Ovary (tissue), 9 donors: ENCODE results near the gene ERAS. TPM values are rescaled to one million over a fixed set of nuclear protein-coding genes. Genes with fewer than 3 reads are reported as not detected.

Experiments
- DNase-seq, 5 donors: peaks; one replicate each; pipeline ENCODE4 v3.0.0-alpha.2; 2019 to 2020
- H3K27ac ChIP-seq, 2 donors: fragments of 200-600 bp; one replicate each; pipeline versions ENCODE4 v1.5.1 to v1.8.0; 2019 to 2022
- H3K27me3 ChIP-seq: fragments of 200-600 bp; one replicate; pipeline ENCODE4 v1.8.0; 2022
- H3K36me3 ChIP-seq: fragments of 200-600 bp; sonication (generic); one replicate; pipeline ENCODE4 v1.5.1; 2019
- H3K4me1 ChIP-seq: one replicate; pipeline ENCODE4 v1.8.1; 2013; ENCODE audit warnings: mild to moderate bottlenecking, moderate library complexity; ENCODE audit not compliant: insufficient read depth
- H3K4me3 ChIP-seq: fragments of 200-600 bp; sonication (generic); one replicate; pipeline ENCODE4 v1.5.1; 2017
- H3K9me3 ChIP-seq, 2 donors: fragments of 200-600 bp in 1 of 2; sonication (generic) in 1 of 2; one replicate each; pipeline versions ENCODE4 v1.5.1 to v1.8.1; 2013 to 2019; ENCODE audit warnings: mild to moderate bottlenecking in 1 of 2, moderate library complexity in 1 of 2
- EP300 ChIP-seq: sonication (generic); formaldehyde crosslinking; IDR thresholded peaks from one replicate; pipeline ENCODE4 v1.6.1; 2017; ENCODE audit warnings: antibody characterized with exemption
- POLR2A ChIP-seq: fragments of 450-650 bp; IDR thresholded peaks from one replicate; pipeline ENCODE4 v1.6.1; 2017; ENCODE audit warnings: antibody characterized with exemption, mild to moderate bottlenecking, moderate library complexity
- WGBS, 3 donors: extraction: QIAGEN DNeasy Blood & Tissue Kit in 1 of 3; methylation state at CpG; one replicate each; pipeline versions ENCODE4 v1.1.5 to v1.1.7; 2013 to 2017; 5-methylcytosine and 5-hydroxymethylcytosine counted together
- intact Hi-C, 4 donors: fragments of 100-400 bp; cut with DNase I; formaldehyde crosslinking; loops; one replicate each; pipeline versions ENCODE4 v1.11.0 to v1.15.1; 2022 to 2023
- polyA plus RNA-seq, 2 donors: library from polyadenylated mRNA; stranded (reverse); fragments of 200-250 nt in 1 of 2; fragments of 350-450 nt in 1 of 2; fragmentation: Illumina TruSeq in 1 of 2; extraction: RNeasy Lipid Tissue Mini Kit (QIAGEN cat#74804) in 1 of 2; gene quantifications; one replicate each; pipeline ENCODE4 v1.2.3, GENCODE V29; 2013 to 2014
- total RNA-seq, 7 donors: library from RNA; depleted of rRNA in 2 of 7; stranded (reverse); fragments of >200 nt in 2 of 7; fragmentation: NEBNext Ultra II Directional in 3 of 7; extraction: Animal tissue kit (Norgen Biotek cat#: 25700) in 3 of 7; gene quantifications; one replicate each; pipeline versions ENCODE4 v1.1.0 to v1.2.4, GENCODE V29; 2016 to 2023
- TF ChIP-seq, protein P1 (sequence below), 3 donors: fragments of 450-650 bp in 2 of 3; fragments of 200-600 bp in 1 of 3; IDR thresholded peaks; one replicate each; pipeline versions ENCODE4 v1.5.1 to v1.8.0; 2016 to 2022; ENCODE audit warnings: antibody characterized with exemption in 3 of 3, mild to moderate bottlenecking in 1 of 3
- donor health status: DM: no; HTN: no; CAD: no; lungs with moderate emphysema.
- donor health status: DM: no; HTN: no; CAD: no.
- donor health status: Bipolar disorder and iron deficiency.
- donor health status: DM: yes; HTN: yes; CAD: no.
- donor health status: DM: no; HTN: no; CAD: no.
- donor health status: DM: yes; HTN: yes; CAD: no.

ERAS gene
- total and polyA plus RNA-seq, 9 donors: not detected

DNA sequence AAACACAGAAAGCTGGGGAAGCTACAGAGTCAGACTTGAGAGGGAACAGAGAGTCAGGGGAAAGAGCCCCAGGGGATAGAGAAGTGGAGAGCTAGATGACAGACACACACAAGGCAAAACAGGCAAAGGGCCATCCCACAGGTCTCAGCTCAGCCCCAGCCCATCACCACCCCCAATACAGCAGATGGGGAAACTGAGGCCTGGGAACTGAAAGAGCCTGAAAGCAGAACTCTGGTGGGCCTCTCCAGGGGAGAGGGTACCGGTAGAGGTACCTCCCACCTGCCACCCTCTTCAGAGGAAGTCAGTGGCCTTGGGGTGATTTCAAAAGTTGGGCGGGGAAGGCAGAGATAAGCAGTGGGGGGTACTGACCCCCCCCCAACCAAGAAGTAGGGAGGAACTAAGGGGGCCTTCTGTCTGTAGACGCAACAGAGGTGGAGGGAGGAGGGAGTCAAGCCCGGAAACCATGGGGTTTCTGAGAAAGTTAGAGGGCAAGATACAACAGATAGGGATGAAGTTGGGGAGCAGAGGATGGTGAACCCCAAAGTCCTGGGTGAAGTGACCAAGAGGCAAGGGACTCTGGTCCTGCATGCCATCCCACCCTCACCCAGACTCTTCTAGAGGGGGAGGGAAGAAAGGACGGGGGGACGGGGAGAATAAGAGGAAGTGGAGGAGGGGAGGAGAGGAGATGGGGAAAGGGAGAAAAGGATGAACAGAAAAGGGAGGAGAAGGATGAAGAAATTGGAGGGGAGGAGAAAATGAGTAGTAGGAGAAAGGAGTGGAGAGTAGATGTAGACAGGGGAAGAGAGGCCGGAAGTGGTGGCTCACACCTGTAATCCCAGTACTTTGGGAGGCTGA is 36.7 kb upstream of the ERAS start:
- intact Hi-C loops: no loop called here
- Histone ChIP-seq H3K36me3 (no peaks in the 10 kb centered on the region), H3K27me3 (no peaks in the 10 kb centered on the region), H3K27ac (no peak overlapping the region), H3K4me1 (no peaks in the 10 kb centered on the region), H3K4me3 (no peak overlapping the region), H3K9me3 (no peaks in the 10 kb centered on the region)
- TF ChIP-seq POLR2A (no peak), EP300 (no peak)
- TF ChIP-seq, protein P1, sequence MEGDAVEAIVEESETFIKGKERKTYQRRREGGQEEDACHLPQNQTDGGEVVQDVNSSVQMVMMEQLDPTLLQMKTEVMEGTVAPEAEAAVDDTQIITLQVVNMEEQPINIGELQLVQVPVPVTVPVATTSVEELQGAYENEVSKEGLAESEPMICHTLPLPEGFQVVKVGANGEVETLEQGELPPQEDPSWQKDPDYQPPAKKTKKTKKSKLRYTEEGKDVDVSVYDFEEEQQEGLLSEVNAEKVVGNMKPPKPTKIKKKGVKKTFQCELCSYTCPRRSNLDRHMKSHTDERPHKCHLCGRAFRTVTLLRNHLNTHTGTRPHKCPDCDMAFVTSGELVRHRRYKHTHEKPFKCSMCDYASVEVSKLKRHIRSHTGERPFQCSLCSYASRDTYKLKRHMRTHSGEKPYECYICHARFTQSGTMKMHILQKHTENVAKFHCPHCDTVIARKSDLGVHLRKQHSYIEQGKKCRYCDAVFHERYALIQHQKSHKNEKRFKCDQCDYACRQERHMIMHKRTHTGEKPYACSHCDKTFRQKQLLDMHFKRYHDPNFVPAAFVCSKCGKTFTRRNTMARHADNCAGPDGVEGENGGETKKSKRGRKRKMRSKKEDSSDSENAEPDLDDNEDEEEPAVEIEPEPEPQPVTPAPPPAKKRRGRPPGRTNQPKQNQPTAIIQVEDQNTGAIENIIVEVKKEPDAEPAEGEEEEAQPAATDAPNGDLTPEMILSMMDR (IDR thresholded peaks at IDR 0.05): no peak
- 64 to 73% (median 64%) methylated on average over 7 of the region's 7 CpGs for WGBS, 3 donors
- no peak for DNase-seq

- Histone ChIP-seq H3K4me3 (no peak overlapping the region), H3K9me3 (no peaks in the 10 kb centered on the region), H3K27me3 (no peaks in the 10 kb centered on the region), H3K4me1 (no peaks in the 10 kb centered on the region), H3K27ac (no peak overlapping the region), H3K36me3 (no peaks in the 10 kb centered on the region)
- WGBS, 3 donors: 51 to 57% (median 53%) methylated on average over 5 of the region's 5 CpGs
- no peak for TF ChIP-seq POLR2A
- TF ChIP-seq, protein P1 (IDR thresholded peaks at IDR 0.05): no peak
- no peak for TF ChIP-seq EP300
- intact Hi-C loops: no loop called here
- DNase-seq: no peak
These were observed 35.8 kb upstream of the ERAS start for GRCh38 chrX:48790477-48790876.

DNA sequence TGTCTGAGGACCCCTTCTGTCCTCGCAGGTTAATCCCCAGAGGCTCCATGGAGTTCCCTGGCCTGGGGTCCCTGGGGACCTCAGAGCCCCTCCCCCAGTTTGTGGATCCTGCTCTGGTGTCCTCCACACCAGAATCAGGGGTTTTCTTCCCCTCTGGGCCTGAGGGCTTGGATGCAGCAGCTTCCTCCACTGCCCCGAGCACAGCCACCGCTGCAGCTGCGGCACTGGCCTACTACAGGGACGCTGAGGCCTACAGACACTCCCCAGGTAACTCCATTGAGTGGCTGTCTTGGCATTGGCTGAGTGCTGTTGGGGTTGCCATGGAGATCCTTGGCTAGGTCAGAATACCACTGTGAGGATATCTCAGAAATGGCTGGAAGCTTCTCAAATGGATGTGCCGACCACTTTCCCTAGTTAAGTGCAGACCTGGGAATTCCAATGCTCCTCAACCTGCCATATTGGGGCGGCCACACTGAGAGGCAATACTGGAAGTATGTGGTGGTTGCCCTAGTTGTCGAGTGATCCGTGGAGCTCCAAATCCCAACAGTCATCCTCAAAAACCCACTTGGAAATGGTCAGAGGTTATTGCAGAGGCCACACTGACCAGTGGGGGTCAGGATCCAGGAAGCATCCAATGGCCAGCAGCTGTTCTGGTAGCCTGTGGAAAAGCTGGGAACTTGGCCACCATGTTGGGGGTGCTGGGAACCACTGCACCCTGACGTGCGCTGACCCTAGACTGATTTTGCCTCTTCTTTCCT is 35.1 kb upstream of the ERAS start:
- WGBS, 3 donors: 74 to 80% (median 79%) methylated on average over 11 of the region's 11 CpGs
- H3K27ac ChIP-seq: no peak overlapping the region
- no peak for TF ChIP-seq POLR2A
- TF ChIP-seq, protein P1 (IDR thresholded peaks at IDR 0.05): no peak
- TF ChIP-seq EP300: no peak
- H3K9me3 ChIP-seq: no peaks in the 10 kb centered on the region
- H3K27me3 ChIP-seq: no peaks in the 10 kb centered on the region
- intact Hi-C loops: no loop called here
- no peaks in the 10 kb centered on the region for H3K36me3 ChIP-seq
- DNase-seq: no peak
- no peaks in the 10 kb centered on the region for H3K4me1 ChIP-seq
- H3K4me3 ChIP-seq: no peak overlapping the region

- H3K27me3 ChIP-seq: no peaks in the 10 kb centered on the region
- intact Hi-C loops: no loop called here
These were observed 34.1 kb upstream of the ERAS start for GRCh38 chrX:48792219-48792618.

More at GRCh38 chrX:48792219-48792618, 34.1 kb upstream of the ERAS start:
- no peaks in the 10 kb centered on the region for H3K36me3 ChIP-seq
- H3K27ac ChIP-seq: no peak overlapping the region
- DNase-seq: no peak
- no peak overlapping the region for H3K4me3 ChIP-seq
- TF ChIP-seq, protein P1 (IDR thresholded peaks at IDR 0.05): no peak
- no peak for TF ChIP-seq POLR2A
- no peak for TF ChIP-seq EP300
- 74 to 89% (median 85%) methylated on average over 7 of the region's 7 CpGs for WGBS, 3 donors
- H3K4me1 ChIP-seq: no peaks in the 10 kb centered on the region
- H3K9me3 ChIP-seq: no peaks in the 10 kb centered on the region
